HAP-1 (cell line): Measurements from ENCODE around the gene CENPB.

Experiments used
- DNase-seq, 2 experiments: peaks; one replicate each; pipeline ENCODE4 v3.0.0-alpha.2; 2016 to 2020; ENCODE audit warnings: low spot score in 2 of 2
- H3K27me3 ChIP-seq: fragments of 250-450 bp; sonication (Bioruptor Pico); 2 replicates; pipeline ENCODE4 v1.5.1; 2020; ENCODE audit warnings: low read depth, mild to moderate bottlenecking, moderate library complexity
- H3K36me3 ChIP-seq: fragments of 250-450 bp; sonication (Bioruptor Pico); replicated peaks from 2 replicates; pipeline ENCODE4 v1.5.1; 2020; ENCODE audit warnings: mild to moderate bottlenecking
- H3K4me1 ChIP-seq: fragments of 250-450 bp; sonication (Bioruptor Pico); 2 replicates; pipeline ENCODE4 v1.5.1; 2020; ENCODE audit warnings: mild to moderate bottlenecking
- H3K4me3 ChIP-seq: fragments of 250-450 bp; sonication (Bioruptor Pico); 2 replicates; pipeline ENCODE4 v1.5.1; 2020; ENCODE audit warnings: mild to moderate bottlenecking, moderate library complexity
- H3K9me3 ChIP-seq: fragments of 250-450 bp; sonication (Bioruptor Pico); 2 replicates; pipeline ENCODE4 v1.5.1; 2020; ENCODE audit warnings: mild to moderate bottlenecking, moderate library complexity
- in situ Hi-C: fragments of 300-500 bp; cut with MboI; formaldehyde crosslinking; loops from 3 replicates; pipeline ENCODE4 v1.14.3; 2020; ENCODE audit warnings: low sequenced_read_pairs, inconsistent platforms, mixed read lengths

CENPB gene

DNA sequence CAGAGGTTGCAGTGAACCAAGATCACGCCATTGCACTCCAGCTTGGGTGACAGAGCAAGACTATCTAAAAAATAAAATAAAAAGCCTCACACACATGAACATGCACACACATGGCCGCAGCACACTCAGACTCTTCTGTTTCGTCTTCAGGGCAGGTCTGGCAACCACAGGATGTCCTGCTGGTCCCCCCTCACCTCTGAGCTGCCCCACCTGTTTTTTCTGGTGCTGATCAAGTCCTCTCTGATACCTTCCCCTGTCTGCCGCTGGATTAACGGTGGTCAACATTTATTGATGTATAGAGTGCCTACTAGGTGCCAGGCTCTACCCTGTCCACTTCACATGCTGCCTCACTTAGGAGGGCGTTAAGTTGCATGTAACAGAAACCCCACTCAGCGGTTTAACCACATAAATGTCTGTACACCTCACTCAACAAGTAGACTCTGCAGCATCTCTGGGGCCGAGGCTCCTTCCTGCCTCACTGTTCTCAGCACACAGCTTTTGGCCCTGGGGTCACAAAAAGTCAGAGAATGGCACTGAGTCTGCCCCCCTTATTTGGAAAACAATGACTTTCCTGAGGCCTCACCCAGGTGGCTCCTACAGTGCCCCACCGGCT, 29.3 kb upstream of the CENPB start:
- peaks cover 13% of the 10 kb centered on the region for H3K4me1 ChIP-seq

GRCh38 chr20:3814928-3815495, 28.5 kb upstream of the CENPB start:
- no peaks in the 10 kb centered on the region for H3K9me3 ChIP-seq
- H3K4me1 ChIP-seq: peaks cover 13% of the 10 kb centered on the region
- no peak for DNase-seq

More for the DNA sequence above, 29.3 kb upstream of the CENPB start:
- no peaks in the 10 kb centered on the region for H3K36me3 ChIP-seq
- in situ Hi-C loops: no loop called here
- no peaks in the 10 kb centered on the region for H3K27me3 ChIP-seq
- no peak overlapping the region for H3K4me3 ChIP-seq
- DNase-seq: no peak
- no peaks in the 10 kb centered on the region for H3K9me3 ChIP-seq

DNA sequence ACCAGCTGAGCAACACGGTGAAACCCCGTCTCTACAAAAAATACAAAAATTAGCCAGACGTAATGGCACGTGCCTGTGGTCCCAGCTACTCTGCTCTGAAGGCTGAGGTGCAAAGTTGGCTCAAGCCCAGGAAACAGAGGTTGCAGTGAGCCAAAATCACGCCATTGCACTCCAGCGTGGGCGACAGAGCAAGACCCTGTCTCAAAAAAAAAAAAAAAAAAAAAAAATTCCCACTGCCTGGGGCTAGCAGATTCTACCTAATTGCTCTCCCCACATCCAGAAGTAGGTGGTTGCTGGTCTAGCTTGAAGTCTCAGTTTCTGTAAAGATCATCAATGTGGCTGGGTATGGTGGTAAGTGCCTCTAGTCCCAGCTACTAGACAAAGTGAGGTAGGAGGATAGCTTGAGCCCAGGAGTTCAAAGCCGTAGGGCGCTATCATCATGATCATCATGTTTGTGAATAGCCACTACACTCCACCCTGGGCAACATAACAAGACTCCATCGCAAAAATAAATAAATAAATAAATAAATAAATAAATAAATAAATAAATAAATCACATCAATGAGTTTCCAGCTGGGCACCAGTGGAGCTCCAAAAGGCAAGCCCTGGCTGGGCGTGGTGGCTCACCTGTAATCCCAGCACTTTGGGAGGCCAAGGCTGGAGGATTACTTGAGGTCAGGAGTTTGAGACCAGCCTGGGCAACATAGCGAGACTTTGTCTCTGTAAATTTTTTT, 27.5 kb upstream of the CENPB start:
- H3K36me3 ChIP-seq: no peaks in the 10 kb centered on the region
- H3K9me3 ChIP-seq: no peaks in the 10 kb centered on the region
- peaks cover 9% of the 10 kb centered on the region for H3K4me1 ChIP-seq
- no peak for DNase-seq
- in situ Hi-C loops: no loop called here
- no peaks in the 10 kb centered on the region for H3K27me3 ChIP-seq
- H3K4me3 ChIP-seq: no peak overlapping the region

More at GRCh38 chr20:3814928-3815495, 28.5 kb upstream of the CENPB start:
- no peaks in the 10 kb centered on the region for H3K27me3 ChIP-seq
- in situ Hi-C loops: no loop called here
- H3K36me3 ChIP-seq: no peaks in the 10 kb centered on the region
- H3K4me3 ChIP-seq: no peak overlapping the region

- Histone ChIP-seq H3K9me3 (no peaks in the 10 kb centered on the region), H3K27me3 (no peaks in the 10 kb centered on the region), H3K4me3 (no peak overlapping the region), H3K4me1 (peaks cover 11% of the 10 kb centered on the region), H3K36me3 (no peaks in the 10 kb centered on the region)
- no peak for DNase-seq
- in situ Hi-C loops: no loop called here
These were observed 26.7 kb upstream of the CENPB start for GRCh38 chr20:3812975-3813847.

GRCh38 chr20:3812259-3812681, 25.7 kb upstream of the CENPB start:
- DNase-seq: no peak
- no peaks in the 10 kb centered on the region for H3K9me3 ChIP-seq
- peaks cover 20% of the 10 kb centered on the region for H3K4me1 ChIP-seq
- H3K36me3 ChIP-seq: no peaks in the 10 kb centered on the region
- no peak overlapping the region for H3K4me3 ChIP-seq
- H3K27me3 ChIP-seq: no peaks in the 10 kb centered on the region
- in situ Hi-C loops: no loop called here

- peaks cover 25% of the 10 kb centered on the region for H3K4me1 ChIP-seq
- no peak overlapping the region for H3K4me3 ChIP-seq
- H3K9me3 ChIP-seq: no peaks in the 10 kb centered on the region
These were observed 25.1 kb upstream of the CENPB start for GRCh38 chr20:3811467-3812258.

GRCh38 chr20:3808544-3808943, 22.0 kb upstream of the CENPB start:
- Histone ChIP-seq H3K36me3 (peaks cover 19% of the 10 kb centered on the region), H3K9me3 (no peaks in the 10 kb centered on the region), H3K4me1 (peaks cover 25% of the 10 kb centered on the region), H3K27me3 (no peaks in the 10 kb centered on the region), H3K4me3 (no peak overlapping the region)
- in situ Hi-C loops: no loop called here
- DNase-seq: no peak

More at GRCh38 chr20:3811467-3812258, 25.1 kb upstream of the CENPB start:
- peak in 1 of 2 experiments; percentile 76 for DNase-seq
- Histone ChIP-seq H3K27me3 (no peaks in the 10 kb centered on the region), H3K36me3 (no peaks in the 10 kb centered on the region)
- in situ Hi-C loops: no loop called here

DNA sequence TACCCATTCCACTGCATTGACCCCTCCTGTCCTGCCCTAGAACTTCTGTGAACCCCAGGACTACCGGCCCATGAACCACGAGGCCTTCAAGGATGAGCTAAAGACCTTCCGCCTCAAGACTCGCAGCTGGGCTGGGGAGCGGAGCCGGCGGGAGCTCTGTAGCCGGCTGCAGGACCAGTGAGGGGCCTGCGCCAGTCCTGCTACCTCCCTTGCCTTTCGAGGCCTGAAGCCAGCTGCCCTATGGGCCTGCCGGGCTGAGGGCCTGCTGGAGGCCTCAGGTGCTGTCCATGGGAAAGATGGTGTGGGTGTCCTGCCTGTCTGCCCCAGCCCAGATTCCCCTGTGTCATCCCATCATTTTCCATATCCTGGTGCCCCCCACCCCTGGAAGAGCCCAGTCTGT, 18.2 kb upstream of the CENPB start:
- no peak overlapping the region for H3K4me3 ChIP-seq
- no peak for DNase-seq
- no peaks in the 10 kb centered on the region for H3K27me3 ChIP-seq
- peaks cover 53% of the 10 kb centered on the region for H3K36me3 ChIP-seq
- in situ Hi-C loops: no loop called here
- no peaks in the 10 kb centered on the region for H3K9me3 ChIP-seq
- peaks cover 16% of the 10 kb centered on the region for H3K4me1 ChIP-seq

- DNase-seq: no peak
- Histone ChIP-seq H3K27me3 (no peaks in the 10 kb centered on the region), H3K4me1 (peaks cover 16% of the 10 kb centered on the region), H3K4me3 (no peak overlapping the region), H3K9me3 (no peaks in the 10 kb centered on the region), H3K36me3 (peaks cover 57% of the 10 kb centered on the region)
- in situ Hi-C loops: no loop called here
These were observed 17.8 kb upstream of the CENPB start for GRCh38 chr20:3804254-3804751.

DNA sequence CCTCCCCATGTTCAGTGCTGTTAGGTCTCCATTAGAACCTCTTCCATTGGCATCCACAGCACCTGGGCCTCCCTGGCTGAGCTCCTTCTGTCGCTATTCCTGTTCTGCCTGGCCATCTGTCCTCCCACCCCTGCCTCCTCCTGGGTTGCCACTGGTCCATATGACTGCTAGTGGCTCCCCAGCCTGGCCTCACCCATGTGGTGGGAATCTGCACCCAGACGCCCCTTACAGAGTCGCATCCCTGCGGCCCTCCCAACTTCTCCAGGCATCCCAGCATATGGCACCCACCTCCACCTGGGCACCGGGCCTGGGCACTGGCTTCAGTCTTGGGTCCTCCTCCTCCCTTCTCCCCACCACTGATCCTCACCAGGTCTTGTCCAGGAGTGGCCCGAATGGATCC, 17.3 kb upstream of the CENPB start:
- Histone ChIP-seq H3K4me1 (peaks cover 16% of the 10 kb centered on the region), H3K36me3 (peaks cover 58% of the 10 kb centered on the region), H3K4me3 (no peak overlapping the region), H3K27me3 (no peaks in the 10 kb centered on the region), H3K9me3 (no peaks in the 10 kb centered on the region)
- in situ Hi-C loops: no loop called here
- no peak for DNase-seq

GRCh38 chr20:3803289-3803688, 16.7 kb upstream of the CENPB start:
- in situ Hi-C loops: no loop called here

GRCh38 chr20:3802524-3803239, 16.1 kb upstream of the CENPB start:
- H3K9me3 ChIP-seq: no peaks in the 10 kb centered on the region
- H3K36me3 ChIP-seq: peaks cover 65% of the 10 kb centered on the region
- in situ Hi-C loops: no loop called here
- no peak overlapping the region for H3K4me3 ChIP-seq
- no peaks in the 10 kb centered on the region for H3K27me3 ChIP-seq
- DNase-seq: no peak
- peaks cover 10% of the 10 kb centered on the region for H3K4me1 ChIP-seq

More at GRCh38 chr20:3803289-3803688, 16.7 kb upstream of the CENPB start:
- H3K9me3 ChIP-seq: no peaks in the 10 kb centered on the region
- H3K4me3 ChIP-seq: no peak overlapping the region
- DNase-seq: no peak
- peaks cover 64% of the 10 kb centered on the region for H3K36me3 ChIP-seq
- H3K27me3 ChIP-seq: no peaks in the 10 kb centered on the region
- peaks cover 15% of the 10 kb centered on the region for H3K4me1 ChIP-seq
